Measurements from ENCODE around the gene KMT2C. TPM values are rescaled to one million over a fixed set of nuclear protein-coding genes. Genes with fewer than 3 reads are reported as not detected.
"Not testable (repeated sequence)": the region's sequence is repeated elsewhere in the genome, so short reads cannot be mapped to it uniquely, and the experiment has no call there.

The KMT2C gene
- total RNA-seq, 1 donor from 2014 or later: 54.7 TPM

DNA sequence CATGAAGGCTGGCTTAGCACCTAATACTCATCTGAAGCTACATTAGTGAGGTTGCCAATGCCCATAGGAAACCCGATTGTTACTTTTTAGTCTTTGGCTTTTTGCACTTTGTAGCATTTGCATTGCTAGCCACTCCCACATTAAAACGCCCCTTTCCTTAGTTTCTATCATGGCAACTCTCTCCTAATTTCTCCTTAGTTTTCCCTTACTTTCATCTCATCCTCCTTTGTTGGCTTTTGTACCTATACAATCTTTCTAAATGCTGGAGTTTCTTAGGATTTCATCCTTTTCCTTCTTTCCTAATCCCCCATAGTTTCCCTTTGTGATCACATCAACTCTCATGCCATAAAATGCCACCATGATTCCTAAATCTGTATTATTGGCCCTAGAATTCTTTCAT lies 168.9 kb downstream of the KMT2C start:
- not testable (repeated sequence) for H3K4me3 Mint-ChIP-seq; H3K27me3 Mint-ChIP-seq (ENCODE audit: low read depth); H3K36me3 Mint-ChIP-seq (ENCODE audit: low read depth); H3K4me1 Mint-ChIP-seq; H3K9me3 Mint-ChIP-seq; H3K27ac Mint-ChIP-seq (ENCODE audit: unreplicated experiment); DNase-seq (ENCODE audit: low read depth, low spot score)

DNA sequence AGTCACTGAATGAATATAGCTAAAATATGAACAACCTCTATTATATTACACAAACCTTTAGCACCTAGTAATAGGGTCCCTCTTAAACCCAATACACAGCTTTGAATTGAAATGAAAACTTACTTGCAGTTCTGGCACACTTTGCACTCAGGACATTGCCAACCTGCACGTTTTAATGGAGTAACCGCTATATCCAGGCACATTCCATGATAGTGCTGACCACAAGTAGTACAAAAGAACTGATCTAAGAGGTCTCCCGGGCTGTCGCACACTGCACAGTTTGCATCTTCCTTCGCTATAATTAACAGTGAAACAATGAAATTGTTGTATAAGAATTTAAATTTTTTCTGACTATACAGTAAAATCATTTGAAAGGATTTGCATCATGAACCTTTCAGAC lies 170.9 kb downstream of the KMT2C start:
- H3K4me1 Mint-ChIP-seq; DNase-seq (ENCODE audit: low read depth, low spot score); H3K36me3 Mint-ChIP-seq (ENCODE audit: low read depth); H3K27me3 Mint-ChIP-seq (ENCODE audit: low read depth); H3K4me3 Mint-ChIP-seq; H3K9me3 Mint-ChIP-seq; H3K27ac Mint-ChIP-seq (ENCODE audit: unreplicated experiment): not testable (repeated sequence)

DNA sequence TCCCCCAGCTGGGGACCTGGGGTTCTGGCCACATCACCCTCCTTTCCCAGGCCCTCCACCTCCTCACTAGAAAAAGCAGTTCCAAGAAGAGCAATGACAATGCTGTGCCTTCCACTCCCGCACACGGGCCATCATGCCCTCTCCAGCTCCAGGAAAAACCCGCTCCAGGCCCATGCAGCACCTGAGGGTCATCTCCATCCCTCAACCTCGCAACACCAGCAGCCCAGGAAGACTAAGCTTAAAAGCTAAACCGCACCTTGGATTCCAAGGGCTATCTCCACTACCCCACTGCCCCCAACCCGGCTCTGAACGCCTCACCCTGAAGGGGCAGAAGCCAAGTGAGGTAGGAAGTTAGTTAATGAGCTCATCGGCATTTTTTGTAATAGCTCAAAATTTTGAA lies 173.7 kb downstream of the KMT2C start:
- H3K36me3 Mint-ChIP-seq (ENCODE audit: low read depth); H3K4me1 Mint-ChIP-seq; H3K4me3 Mint-ChIP-seq; H3K27me3 Mint-ChIP-seq (ENCODE audit: low read depth); H3K9me3 Mint-ChIP-seq; H3K27ac Mint-ChIP-seq (ENCODE audit: unreplicated experiment); DNase-seq (ENCODE audit: low read depth, low spot score): not testable (repeated sequence)

DNA sequence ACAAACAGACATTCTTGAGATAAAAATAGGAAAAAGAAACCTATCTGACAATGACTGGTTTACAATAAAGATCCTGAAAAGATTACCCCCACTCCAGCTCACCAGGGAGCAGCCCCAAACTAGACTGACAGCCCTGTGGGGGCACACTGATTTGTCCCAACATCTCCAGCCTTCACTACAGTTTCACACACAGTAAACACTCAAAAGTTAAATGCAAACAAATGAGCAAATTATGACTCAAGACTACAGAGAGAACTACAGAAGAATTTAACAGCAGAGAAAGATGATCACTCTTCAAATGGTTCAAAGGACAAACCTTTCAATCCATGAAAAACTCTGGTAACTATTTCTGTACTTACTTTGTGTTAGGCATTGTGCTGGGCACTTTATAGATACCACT lies 176.2 kb downstream of the KMT2C start:
- not testable (repeated sequence) for H3K27ac Mint-ChIP-seq (ENCODE audit: unreplicated experiment); DNase-seq (ENCODE audit: low read depth, low spot score); H3K9me3 Mint-ChIP-seq; H3K36me3 Mint-ChIP-seq (ENCODE audit: low read depth); H3K27me3 Mint-ChIP-seq (ENCODE audit: low read depth); H3K4me1 Mint-ChIP-seq; H3K4me3 Mint-ChIP-seq

DNA sequence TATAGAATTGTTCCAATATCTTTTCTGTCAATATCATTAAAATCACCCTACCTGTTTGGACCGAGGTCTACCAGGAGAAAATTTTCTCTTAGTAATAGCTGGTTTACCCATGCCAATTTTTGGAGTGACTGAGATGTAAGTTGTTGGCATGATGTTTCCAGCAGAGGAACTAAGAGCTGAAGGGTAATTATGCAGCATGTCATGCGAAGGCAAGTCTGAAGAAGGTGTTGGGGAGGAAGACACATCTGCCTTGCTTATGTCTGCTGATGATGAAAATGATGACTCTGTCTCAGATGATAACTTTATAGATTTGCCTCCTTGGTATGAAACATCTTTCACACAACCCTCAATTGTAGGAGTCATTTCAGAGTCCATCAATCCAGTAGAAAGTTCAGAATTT lies 188.0 kb downstream of the KMT2C start:
- H3K9me3 Mint-ChIP-seq; DNase-seq (ENCODE audit: low read depth, low spot score); H3K4me1 Mint-ChIP-seq; H3K27ac Mint-ChIP-seq (ENCODE audit: unreplicated experiment); H3K4me3 Mint-ChIP-seq; H3K27me3 Mint-ChIP-seq (ENCODE audit: low read depth): not testable (repeated sequence)
- peaks cover 12% of the 10 kb centered on the region for H3K36me3 Mint-ChIP-seq (ENCODE audit: low read depth)

DNA sequence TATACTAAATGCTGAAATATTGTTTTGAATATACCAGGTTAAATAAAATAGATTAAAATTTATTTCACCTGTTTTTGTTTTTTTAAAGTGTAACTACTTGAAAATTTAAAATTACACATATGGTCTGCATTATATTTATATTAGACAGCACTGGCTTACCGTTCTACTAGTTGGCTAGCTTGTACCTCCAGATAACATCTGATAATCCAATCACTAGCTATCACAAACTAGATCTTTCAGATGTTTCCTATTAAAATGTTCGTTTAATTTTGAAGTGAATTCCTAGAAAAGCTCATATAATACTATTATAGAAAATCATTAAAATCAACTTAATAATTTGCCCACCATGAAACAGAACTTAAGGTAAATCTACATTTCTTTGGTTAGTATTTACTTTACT lies 190.4 kb downstream of the KMT2C start:
- not testable (repeated sequence) for H3K27me3 Mint-ChIP-seq (ENCODE audit: low read depth); H3K27ac Mint-ChIP-seq (ENCODE audit: unreplicated experiment); DNase-seq (ENCODE audit: low read depth, low spot score); H3K4me1 Mint-ChIP-seq; H3K4me3 Mint-ChIP-seq; H3K36me3 Mint-ChIP-seq (ENCODE audit: low read depth); H3K9me3 Mint-ChIP-seq

DNA sequence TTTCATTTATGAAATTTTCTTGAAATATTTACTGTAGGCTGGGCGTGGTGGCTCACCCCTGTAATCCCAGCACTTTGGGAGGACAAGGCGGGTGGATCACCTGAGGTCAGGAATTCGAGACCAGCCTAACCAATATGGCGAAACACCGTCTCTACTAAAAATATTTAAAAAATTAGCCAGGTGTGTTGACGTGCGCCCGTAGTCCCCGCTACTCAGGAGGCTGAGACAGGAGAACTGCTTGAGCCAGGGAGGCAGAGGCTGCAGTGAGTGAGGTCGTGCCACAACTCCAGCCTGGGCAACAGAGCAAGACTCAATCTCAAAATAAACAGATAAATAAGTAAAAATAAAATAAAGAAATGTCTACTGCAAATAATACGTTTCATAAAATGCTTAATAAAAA lies 192.3 kb downstream of the KMT2C start:
- not testable (repeated sequence) for H3K9me3 Mint-ChIP-seq; H3K4me1 Mint-ChIP-seq; H3K36me3 Mint-ChIP-seq (ENCODE audit: low read depth); DNase-seq (ENCODE audit: low read depth, low spot score); H3K4me3 Mint-ChIP-seq; H3K27me3 Mint-ChIP-seq (ENCODE audit: low read depth); H3K27ac Mint-ChIP-seq (ENCODE audit: unreplicated experiment)

DNA sequence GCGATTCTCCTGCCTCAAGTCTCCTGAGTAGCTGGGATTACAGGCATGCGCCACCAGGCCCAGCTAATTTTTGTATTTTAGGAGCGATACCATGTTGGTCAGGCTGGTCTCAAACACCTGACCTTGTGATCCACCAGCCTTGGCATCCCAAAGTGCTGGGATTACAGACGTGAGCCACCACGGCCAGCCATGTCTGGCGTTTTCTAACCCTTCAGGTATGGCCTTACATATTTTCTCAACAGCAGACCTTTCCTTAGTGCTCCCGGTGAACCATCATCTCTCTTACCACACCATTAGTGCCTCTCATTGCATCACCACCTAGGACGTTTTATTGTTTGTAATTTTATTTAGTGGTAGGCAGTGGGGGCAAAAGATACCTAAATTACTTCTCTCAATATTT lies 194.5 kb downstream of the KMT2C start:
- not testable (repeated sequence) for DNase-seq (ENCODE audit: low read depth, low spot score); H3K27me3 Mint-ChIP-seq (ENCODE audit: low read depth); H3K4me1 Mint-ChIP-seq; H3K36me3 Mint-ChIP-seq (ENCODE audit: low read depth); H3K27ac Mint-ChIP-seq (ENCODE audit: unreplicated experiment); H3K9me3 Mint-ChIP-seq; H3K4me3 Mint-ChIP-seq

DNA sequence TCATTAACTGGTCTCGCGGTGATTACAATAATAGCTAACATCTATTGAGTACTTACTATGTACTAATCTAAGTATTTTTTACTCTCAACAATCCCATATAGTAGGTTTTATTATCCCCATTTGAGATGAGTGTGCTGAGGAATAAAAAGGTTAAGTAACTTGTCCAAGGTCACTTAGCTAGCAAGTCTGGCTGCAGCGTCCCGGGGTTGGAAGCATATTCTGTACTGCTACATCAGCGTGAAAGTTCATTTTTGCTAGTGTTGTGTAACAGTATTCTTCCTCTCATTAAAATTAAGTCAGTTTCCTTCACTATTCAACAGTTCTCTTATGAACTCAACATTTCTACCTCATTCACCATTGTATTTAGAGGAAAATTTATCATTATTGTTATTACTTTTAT lies 199.5 kb downstream of the KMT2C start:
- not testable (repeated sequence) for H3K9me3 Mint-ChIP-seq; H3K27me3 Mint-ChIP-seq (ENCODE audit: low read depth); H3K4me1 Mint-ChIP-seq; H3K27ac Mint-ChIP-seq (ENCODE audit: unreplicated experiment); DNase-seq (ENCODE audit: low read depth, low spot score); H3K36me3 Mint-ChIP-seq (ENCODE audit: low read depth); H3K4me3 Mint-ChIP-seq

DNA sequence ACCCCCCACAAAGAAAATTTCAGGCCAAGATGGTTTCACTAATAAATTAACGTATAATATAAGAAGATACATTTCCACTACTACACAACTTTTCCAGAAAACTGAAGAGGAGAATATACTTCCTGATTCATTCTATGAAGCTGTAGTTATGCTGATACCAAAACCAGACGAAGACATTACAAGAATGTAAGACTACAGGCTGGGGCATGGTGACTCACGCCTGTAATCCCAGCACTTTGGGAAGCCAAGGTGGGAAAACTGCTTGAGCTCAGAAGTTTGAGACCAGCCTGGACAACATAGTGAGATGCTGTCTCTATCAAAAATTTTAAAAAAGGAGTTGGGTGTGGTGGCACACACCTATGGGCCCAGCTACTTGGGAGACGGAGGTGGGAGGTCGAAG lies 201.4 kb downstream of the KMT2C start:
- not testable (repeated sequence) for H3K27me3 Mint-ChIP-seq (ENCODE audit: low read depth); DNase-seq (ENCODE audit: low read depth, low spot score); H3K4me3 Mint-ChIP-seq; H3K36me3 Mint-ChIP-seq (ENCODE audit: low read depth); H3K9me3 Mint-ChIP-seq; H3K4me1 Mint-ChIP-seq; H3K27ac Mint-ChIP-seq (ENCODE audit: unreplicated experiment)

DNA sequence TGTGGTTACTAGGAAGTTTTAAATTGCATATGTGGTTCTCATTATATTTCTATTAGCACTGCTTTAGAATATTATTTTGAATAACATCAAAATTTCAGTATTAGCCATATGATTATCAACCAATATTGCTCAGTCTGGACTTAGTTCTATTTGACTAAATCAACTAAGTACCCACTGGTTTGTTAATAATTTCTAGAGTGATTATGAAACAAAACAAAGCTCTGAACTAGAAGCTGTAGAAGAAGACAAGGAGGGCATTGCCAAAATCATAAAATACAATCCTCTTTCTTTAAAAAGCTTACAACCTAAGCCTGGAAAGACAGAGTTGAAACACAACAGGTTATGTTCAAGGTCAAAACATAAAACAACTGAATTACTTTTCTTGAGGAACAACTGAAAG lies 204.7 kb downstream of the KMT2C start:
- Mint-ChIP-seq H3K27me3 (ENCODE audit: low read depth) (no peaks in the 10 kb centered on the region), H3K4me1 (no peaks in the 10 kb centered on the region), H3K36me3 (ENCODE audit: low read depth) (peaks cover 11% of the 10 kb centered on the region), H3K9me3 (no peaks in the 10 kb centered on the region), H3K27ac (ENCODE audit: unreplicated experiment) (no peak overlapping the region), H3K4me3 (no peak overlapping the region)
- no peak for DNase-seq (ENCODE audit: low read depth, low spot score)
- TF ChIP-seq, protein P1, sequence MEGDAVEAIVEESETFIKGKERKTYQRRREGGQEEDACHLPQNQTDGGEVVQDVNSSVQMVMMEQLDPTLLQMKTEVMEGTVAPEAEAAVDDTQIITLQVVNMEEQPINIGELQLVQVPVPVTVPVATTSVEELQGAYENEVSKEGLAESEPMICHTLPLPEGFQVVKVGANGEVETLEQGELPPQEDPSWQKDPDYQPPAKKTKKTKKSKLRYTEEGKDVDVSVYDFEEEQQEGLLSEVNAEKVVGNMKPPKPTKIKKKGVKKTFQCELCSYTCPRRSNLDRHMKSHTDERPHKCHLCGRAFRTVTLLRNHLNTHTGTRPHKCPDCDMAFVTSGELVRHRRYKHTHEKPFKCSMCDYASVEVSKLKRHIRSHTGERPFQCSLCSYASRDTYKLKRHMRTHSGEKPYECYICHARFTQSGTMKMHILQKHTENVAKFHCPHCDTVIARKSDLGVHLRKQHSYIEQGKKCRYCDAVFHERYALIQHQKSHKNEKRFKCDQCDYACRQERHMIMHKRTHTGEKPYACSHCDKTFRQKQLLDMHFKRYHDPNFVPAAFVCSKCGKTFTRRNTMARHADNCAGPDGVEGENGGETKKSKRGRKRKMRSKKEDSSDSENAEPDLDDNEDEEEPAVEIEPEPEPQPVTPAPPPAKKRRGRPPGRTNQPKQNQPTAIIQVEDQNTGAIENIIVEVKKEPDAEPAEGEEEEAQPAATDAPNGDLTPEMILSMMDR (conservative IDR thresholded peaks at IDR 0.05): no peak

DNA sequence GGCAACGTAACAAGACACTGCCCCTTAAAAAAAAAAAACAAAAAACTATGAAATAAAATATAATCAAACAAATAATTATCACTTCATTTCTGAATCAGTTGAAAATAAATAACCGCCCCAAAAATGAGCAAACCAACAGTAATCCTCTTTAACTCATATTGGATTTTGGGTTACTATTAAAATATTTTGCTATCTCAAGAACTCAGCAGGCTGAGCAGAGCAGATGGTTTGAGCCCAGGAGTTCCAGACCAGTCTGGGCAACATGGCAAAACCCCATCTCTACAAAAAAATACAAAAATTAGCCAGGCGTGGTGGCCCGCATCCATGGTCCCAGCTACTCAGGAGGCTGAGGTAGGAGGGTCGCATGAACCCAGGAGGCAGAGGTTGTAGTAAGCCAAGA lies 216.2 kb downstream of the KMT2C start:
- H3K4me3 Mint-ChIP-seq; H3K27ac Mint-ChIP-seq (ENCODE audit: unreplicated experiment); H3K27me3 Mint-ChIP-seq (ENCODE audit: low read depth); H3K36me3 Mint-ChIP-seq (ENCODE audit: low read depth); DNase-seq (ENCODE audit: low read depth, low spot score); H3K9me3 Mint-ChIP-seq; H3K4me1 Mint-ChIP-seq: not testable (repeated sequence)

DNA sequence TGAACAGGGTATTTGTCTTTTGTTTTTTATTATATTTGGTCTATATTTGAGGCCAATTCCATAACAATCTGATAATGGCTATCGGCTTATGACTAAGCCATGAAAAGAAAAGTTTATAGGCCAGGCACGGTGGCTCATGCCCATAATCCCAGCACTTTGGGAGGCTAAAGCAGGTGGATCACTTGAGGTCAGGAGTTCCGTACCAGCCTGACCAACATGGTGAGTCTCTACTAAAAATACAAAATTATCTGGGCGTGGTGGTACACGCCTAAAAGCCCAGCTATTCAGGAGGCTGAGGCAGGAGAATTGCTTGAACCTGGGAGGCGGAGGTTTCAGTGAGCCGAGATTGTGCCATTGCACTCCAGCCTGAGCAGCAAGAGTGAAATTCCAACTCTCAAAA lies 227.0 kb downstream of the KMT2C start:
- peaks cover 20% of the 10 kb centered on the region for H3K36me3 Mint-ChIP-seq (ENCODE audit: low read depth)
- DNase-seq (ENCODE audit: low read depth, low spot score); H3K4me1 Mint-ChIP-seq; H3K27me3 Mint-ChIP-seq (ENCODE audit: low read depth); H3K9me3 Mint-ChIP-seq; H3K4me3 Mint-ChIP-seq; H3K27ac Mint-ChIP-seq (ENCODE audit: unreplicated experiment): not testable (repeated sequence)

DNA sequence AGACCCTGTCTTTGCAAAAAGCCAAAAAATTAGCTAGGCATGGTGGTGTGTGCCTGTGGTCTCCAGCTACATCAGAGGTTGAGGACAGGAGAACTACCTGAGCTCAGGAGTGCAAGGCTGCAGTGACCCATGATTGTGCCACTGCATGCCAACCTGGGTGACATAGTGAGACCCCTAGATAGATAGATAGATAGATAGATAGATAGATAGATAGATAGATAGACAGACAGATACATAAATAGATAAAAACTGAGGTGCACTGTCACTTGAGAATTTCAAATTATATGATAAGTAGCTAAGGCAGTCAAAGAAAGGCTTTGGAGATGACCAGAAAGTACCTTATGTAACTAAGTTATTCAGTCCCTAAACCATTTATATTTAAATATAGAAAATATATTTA lies 231.4 kb downstream of the KMT2C start:
- H3K4me1 Mint-ChIP-seq; H3K27me3 Mint-ChIP-seq (ENCODE audit: low read depth); H3K4me3 Mint-ChIP-seq; H3K27ac Mint-ChIP-seq (ENCODE audit: unreplicated experiment); H3K36me3 Mint-ChIP-seq (ENCODE audit: low read depth); H3K9me3 Mint-ChIP-seq; DNase-seq (ENCODE audit: low read depth, low spot score): not testable (repeated sequence)
